HepG2 (cell line): Measurements from ENCODE around the gene NARS2. TPM values are rescaled to one million over a fixed set of nuclear protein-coding genes. Genes with fewer than 3 reads are reported as not detected.

Experiments
- ATF2 ChIP-seq: sonication (generic); formaldehyde crosslinking; IDR thresholded peaks from 2 replicates; pipeline ENCODE4 v1.4.0; 2020; ENCODE audit warnings: missing genetic modification reagents
- CCDC6 ChIP-seq: sonication (generic); formaldehyde crosslinking; IDR thresholded peaks from 2 replicates; pipeline ENCODE4 v1.8.1; 2022; ENCODE audit warnings: mild to moderate bottlenecking, missing genetic modification reagents, moderate library complexity
- FOXK1 ChIP-seq: sonication (generic); formaldehyde crosslinking; IDR thresholded peaks from 2 replicates; pipeline ENCODE4 v1.4.0; 2020; ENCODE audit warnings: low read depth, missing genetic modification reagents, borderline replicate concordance
- GABPA ChIP-seq, 2 experiments: IDR thresholded peaks; 2 replicates each; pipeline ENCODE4 v1.6.1; 2011 to 2016; ENCODE audit warnings: low read depth in 2 of 2, low read length in 1 of 2, missing biosample characterization in 1 of 2, missing genetic modification characterization in 1 of 2
- GTF2F1 ChIP-seq: fragments of 150-350 bp; IDR thresholded peaks from 2 replicates; pipeline ENCODE4 v1.6.1; 2014; ENCODE audit warnings: low read length
- JUNB ChIP-seq: sonication (generic); formaldehyde crosslinking; IDR thresholded peaks from 2 replicates; pipeline ENCODE4 v1.8.0; 2022; ENCODE audit warnings: missing genetic modification reagents, mild to moderate bottlenecking, borderline replicate concordance
- KDM2A ChIP-seq: sonication (generic); formaldehyde crosslinking; IDR thresholded peaks from 2 replicates; pipeline ENCODE4 v1.4.0; 2020; ENCODE audit warnings: low read depth, missing genetic modification reagents, borderline replicate concordance
- MXI1 ChIP-seq: IDR thresholded peaks from 3 replicates; pipeline ENCODE4 v1.6.1; 2012; ENCODE audit warnings: low read depth, low read length, inconsistent platforms, borderline replicate concordance
- PCBP1 ChIP-seq: fragments of 200-400 bp; formaldehyde crosslinking; IDR thresholded peaks from 2 replicates; pipeline ENCODE4 v1.6.1; 2017; ENCODE audit warnings: mild to moderate bottlenecking, low read depth, low read length, borderline replicate concordance
- SMYD3 ChIP-seq: sonication (generic); formaldehyde crosslinking; IDR thresholded peaks from 2 replicates; pipeline ENCODE4 v1.8.1; 2023; ENCODE audit warnings: mild to moderate bottlenecking, missing genetic modification reagents
- SRY ChIP-seq: sonication (generic); formaldehyde crosslinking; IDR thresholded peaks from 2 replicates; pipeline ENCODE4 v1.8.0; 2022; ENCODE audit warnings: mild to moderate bottlenecking, missing genetic modification reagents
- TAF15 ChIP-seq: fragments of 200-400 bp; formaldehyde crosslinking; IDR thresholded peaks from one replicate; pipeline ENCODE4 v1.6.1; 2018; ENCODE audit warnings: mild to moderate bottlenecking, low read depth, low read length; ENCODE audit not compliant: poor library complexity, severe bottlenecking
- TEAD3 ChIP-seq: optimal IDR thresholded peaks from 2 replicates; pipeline ENCODE3; 2016; ENCODE audit warnings: borderline replicate concordance
- ZBTB14 ChIP-seq: sonication (generic); formaldehyde crosslinking; IDR thresholded peaks from 2 replicates; pipeline ENCODE4 v1.4.0; 2020; ENCODE audit warnings: missing genetic modification reagents
- ZNF180 ChIP-seq: sonication (generic); formaldehyde crosslinking; IDR thresholded peaks from 2 replicates; pipeline ENCODE4 v1.4.0; 2020; ENCODE audit warnings: low read depth, missing genetic modification reagents, borderline replicate concordance
- ZNF569 ChIP-seq: sonication (generic); formaldehyde crosslinking; IDR thresholded peaks from 2 replicates; pipeline ENCODE4 v1.5.0; 2020; ENCODE audit warnings: mild to moderate bottlenecking, missing genetic modification reagents, moderate library complexity, borderline replicate concordance
- ZNF605 ChIP-seq: sonication (generic); formaldehyde crosslinking; IDR thresholded peaks from 2 replicates; pipeline ENCODE4 v1.8.0; 2022; ENCODE audit warnings: mild to moderate bottlenecking, missing genetic modification reagents
- ZNF644 ChIP-seq: IDR thresholded peaks from 2 replicates; pipeline ENCODE4 v1.6.1; 2016; ENCODE audit warnings: low read depth
- ZNF672 ChIP-seq: sonication (generic); formaldehyde crosslinking; IDR thresholded peaks from 2 replicates; pipeline ENCODE4 v1.8.1; 2022; ENCODE audit warnings: missing genetic modification reagents
- ZNF703 ChIP-seq: sonication (generic); formaldehyde crosslinking; IDR thresholded peaks from 2 replicates; pipeline ENCODE4 v1.5.1; 2020; ENCODE audit warnings: missing genetic modification reagents, mild to moderate bottlenecking, moderate library complexity, borderline replicate concordance
- ZNF724P ChIP-seq: sonication (generic); formaldehyde crosslinking; IDR thresholded peaks from 2 replicates; pipeline ENCODE4 v1.8.0; 2022; ENCODE audit warnings: missing genetic modification reagents, borderline replicate concordance
- ZNF839 ChIP-seq: sonication (generic); formaldehyde crosslinking; IDR thresholded peaks from 2 replicates; pipeline ENCODE4 v1.4.0; 2020; ENCODE audit warnings: missing genetic modification reagents, mild to moderate bottlenecking, borderline replicate concordance
- ZNF891 ChIP-seq: sonication (generic); formaldehyde crosslinking; IDR thresholded peaks from 2 replicates; pipeline ENCODE4 v1.5.0; 2020; ENCODE audit warnings: mild to moderate bottlenecking, missing genetic modification reagents
- polyA plus RNA-seq, 8 experiments: library from polyadenylated mRNA; depleted of rRNA in 3 of 8; stranded (reverse) in 7 of 8; unstranded in 1 of 8; fragments of >200 nt; fragmentation: Illumina TruSeq in 4 of 8; extraction: Trizol in 4 of 8; gene quantifications; 2 replicates each; pipeline versions ENCODE4 v1.2.1 to v1.2.3, GENCODE V29; 2011 to 2016; ENCODE audit warnings: low read depth in 4 of 8, missing spikeins in 1 of 8, mixed read lengths in 1 of 8; ENCODE audit not compliant: insufficient read depth in 1 of 8
- total RNA-seq, 5 experiments: library from RNA; depleted of rRNA; stranded (reverse); fragments of >200 nt; fragmentation: Illumina TruSeq; extraction: Trizol; gene quantifications; 2 replicates each; pipeline ENCODE4 v1.2.3, GENCODE V29; 2016; ENCODE audit warnings: low read depth in 1 of 5
- TF ChIP-seq, protein P1 (sequence below): sonication (generic); formaldehyde crosslinking; conservative IDR thresholded peaks from 2 replicates; pipeline ENCODE4 v1.4.0; 2020; ENCODE audit warnings: missing genetic modification reagents
- TF ChIP-seq, protein P2 (sequence below): sonication (generic); formaldehyde crosslinking; IDR thresholded peaks from 2 replicates; pipeline ENCODE4 v1.4.0; 2020; ENCODE audit warnings: mild to moderate bottlenecking, missing genetic modification reagents

NARS2 gene
- total and polyA plus RNA-seq, 2 of the 13 experiments (the other 11 are each of a cell fraction or from before 2014, with no cell fraction given): 45.9 to 65.0 TPM

- no peak for TF ChIP-seq SMYD3 (CRISPR knock-in tag)
- TF ChIP-seq, protein P1, sequence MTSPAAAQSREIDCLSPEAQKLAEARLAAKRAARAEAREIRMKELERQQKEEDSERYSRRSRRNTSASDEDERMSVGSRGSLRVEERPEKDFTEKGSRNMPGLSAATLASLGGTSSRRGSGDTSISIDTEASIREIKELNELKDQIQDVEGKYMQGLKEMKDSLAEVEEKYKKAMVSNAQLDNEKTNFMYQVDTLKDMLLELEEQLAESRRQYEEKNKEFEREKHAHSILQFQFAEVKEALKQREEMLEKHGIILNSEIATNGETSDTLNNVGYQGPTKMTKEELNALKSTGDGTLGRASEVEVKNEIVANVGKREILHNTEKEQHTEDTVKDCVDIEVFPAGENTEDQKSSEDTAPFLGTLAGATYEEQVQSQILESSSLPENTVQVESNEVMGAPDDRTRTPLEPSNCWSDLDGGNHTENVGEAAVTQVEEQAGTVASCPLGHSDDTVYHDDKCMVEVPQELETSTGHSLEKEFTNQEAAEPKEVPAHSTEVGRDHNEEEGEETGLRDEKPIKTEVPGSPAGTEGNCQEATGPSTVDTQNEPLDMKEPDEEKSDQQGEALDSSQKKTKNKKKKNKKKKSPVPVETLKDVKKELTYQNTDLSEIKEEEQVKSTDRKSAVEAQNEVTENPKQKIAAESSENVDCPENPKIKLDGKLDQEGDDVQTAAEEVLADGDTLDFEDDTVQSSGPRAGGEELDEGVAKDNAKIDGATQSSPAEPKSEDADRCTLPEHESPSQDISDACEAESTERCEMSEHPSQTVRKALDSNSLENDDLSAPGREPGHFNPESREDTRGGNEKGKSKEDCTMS: no peak
- no peak for TF ChIP-seq ATF2 (CRISPR knock-in tag)
- 0 out of 2 replicates have a peak, but pooled peaks have one; percentile 18 for TF ChIP-seq PCBP1
- no peak for TF ChIP-seq ZNF180 (CRISPR knock-in tag)
- no peak for TF ChIP-seq GABPA (IDR thresholded peaks at IDR 0.05; ENCODE audit: low read depth, low read length)
- TF ChIP-seq GABPA (CRISPR knock-in tag; IDR thresholded peaks at IDR 0.05; ENCODE audit: low read depth): no peak
- no peak for TF ChIP-seq MXI1
- 0 out of 2 replicates have a peak, but pooled peaks have one; percentile 18 for TF ChIP-seq ZNF703 (CRISPR knock-in tag)
- TF ChIP-seq KDM2A (CRISPR knock-in tag): 0 out of 2 replicates have a peak, but pooled peaks have one; percentile 14
- no peak for TF ChIP-seq ZNF891 (CRISPR knock-in tag)
- no peak for TF ChIP-seq ZNF605 (CRISPR knock-in tag)
- no peak for TF ChIP-seq FOXK1 (CRISPR knock-in tag)
- TF ChIP-seq TAF15: peak; percentile 1
- TF ChIP-seq TEAD3 (CRISPR knock-in tag): no peak
- peak; percentile 5; the same call in 1 of the 2 replicates for TF ChIP-seq ZBTB14 (CRISPR knock-in tag)
- no peak for TF ChIP-seq ZNF569 (CRISPR knock-in tag)
- no peak for TF ChIP-seq CCDC6
- 0 out of 2 replicates have a peak, but pooled peaks have one; percentile 75 for TF ChIP-seq ZNF672 (CRISPR knock-in tag)
- no peak for TF ChIP-seq JUNB
- no peak for TF ChIP-seq ZNF724P (CRISPR knock-in tag)
- TF ChIP-seq, protein P2, sequence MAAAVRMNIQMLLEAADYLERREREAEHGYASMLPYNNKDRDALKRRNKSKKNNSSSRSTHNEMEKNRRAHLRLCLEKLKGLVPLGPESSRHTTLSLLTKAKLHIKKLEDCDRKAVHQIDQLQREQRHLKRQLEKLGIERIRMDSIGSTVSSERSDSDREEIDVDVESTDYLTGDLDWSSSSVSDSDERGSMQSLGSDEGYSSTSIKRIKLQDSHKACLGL (CRISPR knock-in tag): no peak
- no peak for TF ChIP-seq ZNF839 (CRISPR knock-in tag)
- TF ChIP-seq ZNF644 (CRISPR knock-in tag): no peak
- no peak for TF ChIP-seq GTF2F1
- TF ChIP-seq SRY: no peak
These were observed 157.3 kb downstream of the NARS2 start, which contains the start of gene GAB2 (continued) for GRCh38 chr11:78417175-78417887.
